HG02763 (cell line): ENCODE data around the gene ADAMTS14.
"Not testable (repeated sequence)": the region's sequence is repeated elsewhere in the genome, so short reads cannot be mapped to it uniquely, and the experiment has no call there.

Experiments used
- ATAC-seq: cut with Tn5 transposase; IDR thresholded peaks from one replicate; pipeline ENCODE4 v1.9.1; 2021; ENCODE audit warnings: mild to moderate bottlenecking, moderate library complexity; ENCODE audit not compliant: unreplicated experiment

ADAMTS14 gene

DNA sequence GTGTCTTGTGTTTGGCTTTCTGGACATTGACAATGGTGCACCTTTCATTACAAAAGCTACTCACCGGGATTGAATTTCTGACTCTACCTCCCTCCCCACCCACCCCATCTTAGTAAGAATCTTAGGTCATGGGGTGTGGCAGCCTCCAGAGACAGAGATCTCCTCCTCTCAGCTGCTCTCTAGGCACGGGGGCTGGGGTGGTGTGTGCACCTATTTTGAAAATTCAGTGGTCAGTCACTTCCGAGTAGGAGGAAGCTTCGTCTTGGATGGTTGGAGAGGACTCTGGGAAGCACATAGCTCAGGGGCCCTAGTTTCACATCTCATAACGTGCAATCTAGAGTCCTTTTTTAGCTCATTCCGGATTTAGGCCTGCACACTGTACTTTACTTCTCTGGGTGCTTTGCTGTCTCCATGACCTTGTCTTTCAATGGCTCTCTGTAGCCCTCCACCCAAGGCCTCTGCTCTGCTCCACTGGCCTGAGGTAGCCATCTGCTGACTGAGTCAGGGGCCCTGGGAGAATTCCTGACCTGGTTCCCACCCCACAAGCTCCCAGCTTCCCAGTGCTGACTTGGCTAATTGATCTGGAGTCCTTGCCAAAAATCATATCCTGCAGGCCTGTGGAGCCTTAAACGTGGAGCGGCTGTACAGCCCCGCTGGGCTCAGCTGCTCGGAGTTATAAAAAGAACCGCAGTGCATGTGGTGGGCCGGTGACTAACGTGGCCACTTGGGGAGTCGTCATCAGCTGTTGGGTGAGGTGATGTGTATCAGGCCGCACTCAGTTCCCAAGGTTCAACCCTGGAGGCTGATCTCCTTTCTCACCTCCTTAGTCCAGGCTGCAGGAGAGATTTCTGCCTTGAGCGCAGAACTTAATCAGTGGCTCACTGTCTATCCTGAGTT is 19.3 kb upstream of the ADAMTS14 start:
- no peak for ATAC-seq

DNA sequence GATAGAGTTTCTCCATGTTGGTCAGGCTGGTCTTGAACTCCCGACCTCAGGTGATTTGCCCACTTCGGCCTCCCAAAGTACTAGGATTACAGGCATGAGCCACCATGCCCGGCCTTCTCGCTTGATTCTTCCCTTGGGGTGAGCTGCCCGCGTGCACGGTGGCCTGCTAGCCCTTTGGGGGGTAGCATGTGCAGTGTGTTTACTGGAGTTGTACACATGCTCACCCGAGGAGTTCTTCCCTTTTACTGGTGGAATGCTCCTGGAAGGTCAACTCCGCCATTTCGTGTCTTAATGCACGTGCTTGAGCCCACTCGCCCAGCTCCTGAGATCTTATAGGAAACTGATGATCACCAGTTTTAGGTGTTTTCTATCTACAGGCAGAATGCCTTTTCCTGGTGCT is 17.0 kb upstream of the ADAMTS14 start:
- ATAC-seq: no peak

DNA sequence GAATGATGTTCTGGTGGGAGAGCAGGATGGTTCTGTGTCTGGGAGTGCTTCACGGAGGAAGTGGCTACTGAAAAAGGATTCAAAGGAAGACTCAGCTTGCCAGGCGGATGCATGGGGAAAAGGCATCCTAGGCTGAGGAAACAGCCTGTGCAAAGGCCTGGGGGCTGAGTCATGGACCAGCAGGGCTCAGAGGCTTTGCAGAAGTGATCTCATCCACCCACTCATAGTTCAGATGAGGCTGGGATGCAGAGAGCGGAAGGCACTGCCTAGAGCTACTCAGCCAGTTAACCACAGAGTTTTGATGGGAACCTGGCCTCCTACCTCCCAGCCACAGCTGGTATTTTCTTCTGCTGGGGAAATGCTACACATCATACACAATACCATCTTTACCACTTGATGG is 15.8 kb upstream of the ADAMTS14 start:
- no peak for ATAC-seq

DNA sequence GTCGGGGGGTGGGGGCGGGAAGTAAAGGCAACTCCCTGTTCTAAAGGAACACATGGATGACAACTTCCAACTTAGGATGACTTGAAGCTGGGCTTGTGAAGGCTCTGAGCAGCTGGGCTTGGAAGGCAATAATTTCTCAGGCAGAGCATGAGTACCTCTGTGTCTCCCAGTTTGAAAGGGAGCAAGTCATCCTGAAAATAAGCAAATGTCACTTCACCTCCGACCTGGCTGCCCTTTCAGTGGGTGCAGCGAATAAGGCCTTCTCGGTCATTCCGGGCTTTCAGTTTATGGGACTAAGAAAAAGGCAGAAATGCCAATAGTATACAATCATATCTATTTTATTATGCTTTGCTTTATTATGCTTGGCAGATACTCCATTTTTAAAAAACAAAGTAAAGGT is 15.3 kb upstream of the ADAMTS14 start:
- no peak for ATAC-seq

DNA sequence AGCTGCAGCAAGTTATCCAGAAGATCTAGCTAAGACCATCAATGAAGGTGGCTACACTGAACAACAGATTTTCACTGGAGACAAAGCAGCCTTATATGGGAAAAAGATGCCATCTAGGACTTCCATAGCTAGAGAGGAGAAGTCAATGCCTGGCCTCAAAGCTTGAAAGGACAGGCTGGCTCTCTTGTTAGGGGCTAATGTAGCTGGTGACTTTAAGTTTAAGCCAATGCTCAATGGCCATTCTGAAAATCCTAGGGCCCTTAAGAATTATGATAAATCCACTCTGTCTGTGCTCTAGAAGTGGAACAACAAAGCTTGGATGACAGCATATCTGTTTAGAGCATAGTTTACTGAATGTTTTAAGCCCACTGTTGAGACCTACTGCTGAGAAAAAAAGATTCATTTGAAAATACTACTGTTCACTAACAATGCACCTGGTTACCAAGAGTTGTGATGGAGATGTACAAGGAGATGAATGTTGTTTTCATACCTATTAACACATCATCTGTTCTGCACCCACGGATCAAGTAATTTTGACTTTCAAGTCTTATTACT is 13.6 kb upstream of the ADAMTS14 start:
- no peak for ATAC-seq

DNA sequence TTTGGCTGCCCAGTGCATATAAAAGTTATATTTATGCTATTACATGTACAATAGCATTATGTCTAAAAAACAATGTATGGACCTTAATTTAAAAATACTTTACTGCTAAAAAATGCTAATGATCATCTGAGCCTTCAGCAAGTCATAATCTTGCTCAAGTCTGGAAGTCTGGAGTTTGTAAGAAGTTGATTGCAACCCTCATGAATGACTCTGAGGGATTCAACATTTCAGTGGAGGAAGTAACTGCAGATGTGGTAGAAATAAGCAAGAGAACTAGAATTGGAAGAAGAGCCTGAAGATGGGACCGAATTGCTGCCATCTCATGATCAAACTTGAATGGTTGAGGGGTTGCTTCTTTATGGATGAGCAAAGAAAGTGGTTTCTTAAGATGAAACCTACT is 13.0 kb upstream of the ADAMTS14 start:
- ATAC-seq: no peak

DNA sequence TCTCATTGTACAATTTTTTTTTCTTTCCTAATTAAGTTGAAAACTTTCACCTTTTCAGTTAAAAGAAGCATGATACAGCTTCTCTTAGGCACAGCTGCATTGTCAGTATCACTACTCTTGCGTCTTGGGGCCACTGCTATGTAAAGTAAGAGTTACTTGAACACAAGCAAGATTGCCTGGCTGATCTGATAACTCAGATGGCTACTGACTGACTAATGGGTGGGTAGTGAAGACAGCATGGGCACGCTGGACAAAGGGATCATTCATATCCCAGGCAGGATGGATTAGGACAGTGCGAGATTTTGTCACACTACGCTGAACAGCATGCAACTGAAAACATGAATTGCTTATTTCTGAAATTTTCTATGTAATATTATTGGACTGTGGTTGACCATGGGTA is 11.6 kb upstream of the ADAMTS14 start:
- no peak for ATAC-seq

DNA sequence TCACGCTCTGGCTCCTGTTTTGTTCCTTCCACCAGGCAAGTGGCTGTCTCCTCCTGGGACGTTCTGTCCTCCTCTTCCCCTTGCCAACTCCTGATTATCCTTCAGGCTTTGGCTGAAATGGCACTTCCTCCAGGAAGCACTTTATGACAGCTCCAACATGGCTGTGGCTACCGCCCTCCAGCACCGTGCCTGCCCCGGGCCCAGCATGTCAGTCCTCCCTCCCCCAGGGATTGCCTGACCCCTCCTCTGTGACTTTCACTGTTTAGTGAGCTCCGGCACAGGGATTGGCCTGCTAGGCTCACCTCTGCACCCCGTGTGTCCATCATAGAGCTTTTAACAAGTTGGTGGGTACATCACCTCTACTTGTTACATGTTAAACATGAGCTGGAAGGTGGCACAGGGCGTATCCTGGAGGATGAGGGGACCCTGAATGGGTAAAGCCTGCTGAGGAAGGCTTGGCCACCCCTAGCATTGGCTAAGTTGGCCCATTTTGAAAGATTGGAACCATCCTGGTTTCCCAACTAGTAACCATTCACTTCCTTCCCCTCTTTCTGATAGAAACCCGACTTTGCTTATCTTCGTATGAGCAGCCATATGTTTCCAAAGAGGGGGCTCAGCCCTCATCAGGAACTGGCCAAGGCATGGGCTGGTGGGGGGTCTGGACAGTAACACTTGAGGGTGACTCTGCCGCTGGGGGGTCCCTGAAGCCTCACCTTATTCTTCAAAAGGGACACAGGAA is 10.5 kb upstream of the ADAMTS14 start:
- no peak for ATAC-seq

DNA sequence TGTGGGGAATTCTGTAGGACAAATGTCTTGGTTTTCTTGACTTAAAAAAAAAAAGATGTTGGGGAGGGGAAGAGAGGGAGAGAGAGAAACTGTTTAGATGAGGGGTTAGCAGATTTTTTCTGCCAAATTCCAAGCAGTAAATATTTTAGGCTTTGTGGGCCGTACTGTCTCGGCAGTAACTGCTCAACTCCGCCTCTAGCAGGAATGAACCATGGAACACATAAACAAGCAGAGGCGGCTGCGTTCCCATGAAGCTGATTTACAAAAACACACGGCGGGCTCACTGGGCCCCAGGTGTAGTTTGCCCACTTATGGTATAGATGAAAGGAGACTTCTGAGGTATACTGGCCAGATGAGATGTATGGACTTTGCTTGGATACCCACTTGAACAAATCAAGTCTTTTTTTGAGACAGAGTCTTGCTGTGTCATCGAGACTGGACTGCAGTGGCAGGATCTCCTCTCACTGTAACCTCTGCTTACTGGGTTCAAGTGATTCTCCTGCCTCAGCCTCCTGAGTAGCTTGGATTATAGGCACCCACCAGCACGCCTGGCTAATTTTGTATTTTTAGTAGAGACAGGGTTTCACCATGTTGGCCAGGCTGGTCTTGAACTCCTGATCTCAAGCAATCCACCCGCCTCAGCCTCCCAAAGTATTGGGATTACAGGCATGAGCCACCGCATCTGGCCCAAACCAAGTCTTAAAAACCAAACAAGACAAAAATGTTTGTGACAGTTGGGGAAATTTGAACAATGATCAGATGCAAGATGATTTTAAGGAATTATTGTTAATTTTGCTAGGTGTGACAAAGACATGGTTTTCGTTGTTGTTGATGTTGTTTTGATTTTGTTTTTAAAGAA is 9.7 kb upstream of the ADAMTS14 start:
- no peak for ATAC-seq

DNA sequence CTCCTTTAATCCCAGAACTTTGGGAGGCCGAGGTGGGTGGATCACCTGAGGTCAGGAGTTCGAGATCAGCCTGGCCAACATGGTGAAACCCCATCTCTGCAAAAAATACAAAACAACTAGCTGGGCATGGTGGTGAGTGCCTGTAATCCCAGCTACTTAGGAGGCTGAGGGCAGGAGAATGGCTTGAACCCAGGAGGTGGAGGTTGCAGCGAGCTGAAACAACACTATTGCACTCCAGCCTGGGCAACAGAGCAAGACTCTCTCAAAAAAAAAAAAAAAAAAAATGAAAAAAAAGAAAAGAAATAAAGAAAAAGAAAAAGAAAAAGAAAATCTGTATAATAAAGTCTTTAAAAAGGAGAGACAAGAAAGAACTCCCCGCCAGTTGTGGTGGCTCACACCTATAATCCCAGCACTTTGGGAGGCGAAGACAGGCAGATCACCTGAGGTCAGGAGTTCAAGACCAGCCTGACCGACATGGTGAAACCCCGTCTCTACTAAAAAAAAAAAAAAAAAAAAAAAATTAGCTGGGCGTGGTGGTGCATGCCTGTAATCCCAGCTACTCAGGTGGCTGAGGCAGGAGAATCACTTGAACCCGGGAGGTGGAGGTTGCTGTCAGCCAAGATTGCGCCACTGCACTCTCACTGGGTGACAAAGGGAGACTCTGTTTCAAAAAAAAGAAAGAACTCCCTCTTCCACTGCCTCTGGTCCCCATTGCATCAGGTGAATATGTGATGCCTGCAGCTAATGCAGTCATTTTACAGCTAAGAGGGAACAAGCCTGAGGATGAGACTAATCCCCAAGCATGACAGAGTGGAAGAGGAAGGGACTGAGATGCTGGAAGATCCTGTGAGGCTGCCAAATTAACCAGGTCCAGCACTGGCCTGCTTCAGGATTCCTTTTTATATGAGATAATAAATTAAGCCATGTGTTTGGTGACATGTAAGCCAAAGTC is 8.6 kb upstream of the ADAMTS14 start:
- ATAC-seq: not testable (repeated sequence)

DNA sequence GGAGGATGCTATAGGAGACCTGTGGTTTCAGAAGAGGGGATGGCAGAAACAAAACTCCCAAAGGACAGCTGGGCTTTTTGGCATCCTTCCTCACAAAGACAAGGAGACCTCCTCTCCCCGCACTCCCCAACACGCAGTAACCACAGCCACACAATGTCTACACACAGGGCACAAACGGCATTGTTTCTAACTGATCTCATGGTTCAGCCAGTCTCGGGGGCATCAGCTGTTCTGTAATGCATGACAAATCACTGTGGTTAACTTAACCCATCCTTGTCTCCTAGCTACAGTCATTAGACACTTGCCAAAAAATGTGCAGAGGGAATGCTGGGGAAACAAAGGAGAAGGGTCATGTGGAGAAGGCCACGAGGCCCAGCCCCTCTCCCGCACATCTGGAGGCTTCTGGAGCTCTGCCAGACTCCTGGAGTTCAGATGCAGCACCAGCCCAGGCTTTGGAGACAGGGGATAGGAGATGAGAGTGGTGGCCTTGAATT is 7.6 kb upstream of the ADAMTS14 start:
- no peak for ATAC-seq

DNA sequence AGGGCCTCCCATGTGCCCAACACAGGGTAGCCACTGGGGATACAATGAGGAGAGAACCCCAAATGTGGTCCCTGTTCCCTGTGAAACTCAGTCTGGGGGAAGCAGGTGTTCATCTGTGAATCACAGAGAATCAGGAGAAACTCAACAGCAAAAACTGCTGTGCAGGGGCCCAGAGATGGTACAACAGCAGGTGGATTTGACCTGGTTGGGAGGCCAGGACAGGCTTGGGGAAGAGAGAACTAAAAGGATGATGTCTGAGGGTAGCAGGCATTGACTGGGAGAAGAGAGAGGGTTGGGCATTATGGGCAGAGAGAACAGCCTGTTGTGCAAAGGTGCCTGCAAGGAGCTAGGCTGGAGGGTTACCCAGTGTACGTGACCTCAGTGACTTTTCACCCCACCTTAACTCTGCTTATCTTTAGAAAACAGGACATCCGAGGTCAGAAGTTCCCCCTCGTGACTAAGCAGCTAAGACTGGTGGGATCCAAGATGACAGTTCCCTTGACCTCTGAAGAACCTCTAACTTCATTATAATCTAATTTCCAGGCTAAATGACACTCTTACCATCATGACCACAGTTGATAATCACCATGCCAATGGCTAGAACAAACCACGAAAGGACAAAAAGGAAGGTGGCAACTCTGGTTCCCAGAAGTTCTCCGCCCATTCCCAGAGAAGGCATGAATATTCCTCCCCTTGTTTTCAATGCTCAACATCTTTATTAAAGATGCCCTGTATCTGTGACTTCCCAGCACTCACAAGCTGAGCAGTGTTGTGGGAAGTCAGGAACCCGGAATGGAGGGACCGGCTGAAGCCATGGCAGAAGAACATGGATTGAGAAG is 5.1 kb upstream of the ADAMTS14 start:
- no peak for ATAC-seq

DNA sequence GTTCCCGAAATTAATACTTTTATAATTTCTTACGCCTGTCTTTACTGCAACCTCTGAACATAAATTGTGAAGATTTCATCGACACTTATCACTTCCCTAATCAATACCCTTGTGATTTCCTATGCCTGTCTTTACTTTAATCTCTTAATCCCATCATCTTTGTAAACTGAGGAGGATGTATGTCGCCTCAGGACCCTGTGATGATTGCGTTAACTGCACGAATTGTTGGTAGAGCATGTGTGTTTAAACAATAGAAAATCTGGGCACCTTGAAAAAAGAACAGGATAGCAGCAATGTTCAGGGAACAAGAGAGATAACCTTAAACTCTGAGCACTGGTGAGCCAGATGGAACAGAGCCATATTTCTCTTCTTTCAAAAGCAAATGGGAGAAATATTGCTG is 4.5 kb upstream of the ADAMTS14 start:
- not testable (repeated sequence) for ATAC-seq

DNA sequence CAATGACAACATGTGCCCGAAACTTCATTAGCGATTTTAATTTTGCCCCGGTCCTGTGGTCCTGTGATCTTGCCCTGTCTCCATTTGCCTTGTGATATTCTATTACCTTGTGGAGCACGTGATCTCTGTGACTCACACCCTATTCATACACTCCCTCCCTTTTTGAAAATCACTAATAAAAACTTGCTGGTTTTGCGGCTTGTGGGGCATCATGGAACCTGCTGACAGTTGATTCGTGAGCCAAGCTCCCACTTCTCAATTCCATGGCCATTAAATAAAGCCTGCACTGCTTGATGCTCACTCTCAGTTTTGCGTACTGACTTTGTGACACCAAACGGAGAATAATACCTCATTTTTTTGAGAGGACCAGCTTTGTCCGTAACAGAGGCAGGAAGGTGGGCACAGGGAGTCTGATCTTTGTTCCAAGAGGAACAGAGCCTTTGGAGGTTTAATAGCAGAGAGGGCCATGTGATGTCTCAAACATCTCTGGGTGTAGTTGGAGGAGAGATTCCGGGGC is 3.8 kb upstream of the ADAMTS14 start:
- no peak for ATAC-seq

DNA sequence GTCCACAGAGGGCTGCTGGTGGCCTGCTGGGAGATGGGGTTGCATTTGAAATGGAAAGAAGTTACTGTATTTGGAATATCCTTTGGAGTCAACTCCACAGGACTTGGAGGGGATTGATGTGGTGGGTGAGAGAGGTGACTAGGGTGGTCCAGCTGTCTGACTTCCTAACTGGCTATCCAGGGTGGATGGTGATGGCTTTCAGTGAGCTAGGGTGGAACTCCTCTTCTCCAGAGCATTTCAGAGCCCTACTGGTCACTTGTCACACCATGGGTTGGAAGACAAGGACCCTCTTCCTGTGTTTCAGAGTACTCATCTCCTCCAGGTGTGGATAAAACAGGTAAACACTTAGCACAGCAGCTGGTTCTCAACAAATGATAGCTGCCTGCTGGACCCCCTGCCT is 3.3 kb upstream of the ADAMTS14 start:
- ATAC-seq: no peak

DNA sequence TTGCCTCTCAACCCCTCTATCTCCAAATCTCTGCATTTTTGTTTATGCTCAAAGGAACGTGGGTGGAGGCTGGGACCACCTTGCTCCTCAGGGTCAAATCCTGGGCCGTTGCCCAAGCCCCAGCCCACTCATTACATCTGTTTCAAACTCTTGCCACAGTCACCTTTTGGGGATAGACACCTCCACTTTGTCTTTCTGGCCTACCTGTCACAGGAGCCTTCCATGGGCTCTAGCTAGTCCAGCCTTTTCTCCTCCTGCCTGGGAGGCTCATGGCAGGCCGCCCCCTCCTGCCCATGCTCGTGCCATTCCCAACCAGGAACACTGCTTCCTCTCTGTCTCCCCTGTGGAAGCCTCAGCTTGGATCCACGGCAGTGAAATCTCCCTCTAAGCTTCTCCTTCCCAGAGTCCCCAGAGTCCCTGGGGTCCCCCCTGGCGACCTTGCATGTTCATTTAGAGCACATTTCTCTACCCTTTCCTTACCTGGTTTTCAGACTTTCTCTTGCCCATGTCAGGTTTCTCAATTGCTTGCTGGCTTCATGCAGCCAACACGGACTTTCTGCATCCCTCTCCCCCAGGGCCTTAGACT is 2.5 kb upstream of the ADAMTS14 start:
- no peak for ATAC-seq

DNA sequence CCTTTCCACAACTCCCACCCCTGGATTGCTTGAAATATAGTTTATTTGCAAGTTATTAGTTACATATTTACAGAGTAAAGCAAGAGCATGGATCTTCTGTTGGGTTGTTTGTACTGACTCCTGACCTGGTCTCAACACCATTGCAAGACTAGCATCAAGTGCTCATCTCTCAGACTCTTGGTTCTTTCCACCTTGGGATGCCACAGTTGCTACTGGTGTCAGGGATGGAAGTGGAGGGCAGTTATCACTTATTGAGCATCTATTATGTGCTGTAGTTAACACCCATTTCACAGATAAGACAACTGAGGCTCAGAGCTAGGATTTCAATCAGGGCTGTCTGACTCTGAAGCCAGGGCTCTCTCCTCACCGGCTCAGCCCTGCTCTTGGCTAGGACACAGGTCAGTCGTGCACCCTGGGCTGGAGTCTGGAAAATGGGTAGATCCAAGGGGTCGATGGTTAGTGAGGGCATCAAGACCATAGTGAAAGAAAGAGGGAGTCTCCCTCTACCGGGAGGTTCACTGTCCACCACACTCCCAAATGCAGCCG is 614 bp upstream of the ADAMTS14 start:
- no peak for ATAC-seq
